ENCODE data around the gene GLIPR2.
A peak's percentile ranks its signal among the peaks of the same experiment; 100 is the strongest.
"Not testable (repeated sequence)": the region's sequence is repeated elsewhere in the genome, so short reads cannot be mapped to it uniquely, and the experiment has no call there.

The GLIPR2 gene

DNA sequence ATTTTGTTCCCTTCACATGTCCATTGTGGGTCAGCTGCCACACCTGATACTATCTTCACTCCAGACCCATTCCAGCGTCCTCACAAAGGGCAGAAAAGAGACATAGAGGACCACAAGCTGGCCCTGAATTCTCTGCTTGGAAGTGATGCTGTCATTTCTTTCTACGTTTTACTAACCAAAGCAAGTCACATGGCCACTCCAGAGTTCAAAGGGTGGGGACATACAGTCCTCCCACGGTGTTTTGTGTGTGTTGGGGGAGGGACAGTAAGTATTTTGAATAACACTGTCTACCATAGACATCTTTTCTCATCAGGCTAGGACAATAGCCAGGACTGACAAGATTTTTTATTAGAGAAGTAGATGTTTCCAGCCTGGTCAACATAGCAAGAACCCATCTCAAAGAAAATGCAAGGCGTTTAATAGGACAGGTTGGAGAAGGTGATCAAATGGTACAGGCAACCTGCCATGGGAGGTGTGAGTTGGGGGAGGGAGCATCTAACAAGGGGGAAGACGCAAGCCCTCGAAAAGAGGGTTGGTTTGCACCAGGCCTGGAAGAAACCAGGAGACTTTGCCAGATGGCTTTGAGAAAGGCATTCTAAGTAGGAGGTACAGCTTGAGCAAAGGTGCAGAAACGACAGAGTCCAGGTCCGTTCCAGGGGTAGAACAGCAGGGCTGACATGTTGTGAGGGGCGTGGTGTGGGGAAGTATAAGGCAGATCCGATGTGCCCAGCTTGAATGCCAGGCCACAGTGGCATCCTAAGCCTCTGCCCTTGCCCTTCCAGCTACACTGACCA lies 11.3 kb upstream of the GLIPR2 start:
- DNase-seq, result no peak

DNA sequence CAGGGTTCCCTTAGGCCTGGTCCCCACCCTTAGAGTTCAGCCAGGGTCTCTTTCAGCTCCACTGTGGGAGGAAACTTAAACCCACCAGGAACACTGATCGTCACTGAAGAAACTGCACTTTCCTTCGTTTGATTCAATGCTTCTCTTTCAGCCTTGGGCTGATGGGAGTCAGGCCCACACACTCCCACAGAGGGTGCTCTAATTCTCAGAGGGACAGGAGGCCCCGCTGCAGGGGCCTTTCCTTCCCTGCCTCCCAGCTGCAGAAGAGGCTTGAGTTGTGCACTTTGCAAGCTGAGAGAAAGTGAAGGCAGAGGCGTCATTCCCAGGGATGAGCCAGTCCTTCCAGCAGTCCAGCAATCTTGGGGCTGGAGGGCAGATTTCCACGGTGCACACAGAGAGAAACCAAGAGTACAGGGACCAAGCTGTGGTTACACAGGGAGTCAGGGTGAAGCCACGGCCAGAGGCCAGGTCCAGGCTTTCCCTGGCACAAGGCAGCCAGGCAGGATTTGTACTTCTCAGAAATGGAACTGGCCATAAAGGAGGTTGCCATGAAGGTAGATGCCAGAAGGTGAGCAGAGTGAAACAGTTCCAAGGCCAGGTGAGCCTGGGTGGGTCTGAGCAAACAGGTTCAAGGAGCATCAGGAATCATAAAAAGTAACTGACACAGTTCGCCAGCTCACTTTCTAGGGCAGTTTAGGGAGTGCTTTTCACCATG lies 10.4 kb upstream of the GLIPR2 start:
- no peak for DNase-seq

DNA sequence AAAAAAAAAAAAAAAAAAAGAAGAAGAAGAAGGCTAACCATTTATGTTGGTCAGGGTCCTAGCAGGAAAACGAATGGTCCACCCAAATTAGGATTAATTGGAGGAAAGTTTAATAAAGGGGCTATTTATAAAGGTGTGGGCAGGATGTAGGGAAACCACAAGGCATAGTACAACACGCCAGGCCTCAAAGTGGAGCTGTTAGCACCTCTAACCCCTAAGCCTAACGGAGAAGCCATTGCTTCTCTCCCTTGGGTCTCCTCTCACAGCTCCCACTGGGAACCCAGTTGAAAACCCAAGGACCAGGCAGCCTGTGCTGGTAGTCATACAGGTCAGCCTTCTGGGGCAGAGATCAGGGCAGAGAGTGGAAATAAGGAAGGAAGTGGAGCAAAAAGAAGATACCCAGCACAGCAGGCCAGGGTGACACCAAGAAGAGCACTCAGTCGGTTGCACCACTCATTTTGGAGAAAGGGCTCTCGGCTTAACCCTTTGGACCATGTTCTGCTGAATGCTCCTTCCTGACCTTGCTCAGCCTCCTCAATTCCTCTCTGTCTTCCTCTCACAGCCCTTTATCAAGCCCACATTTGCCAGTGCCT lies 8.8 kb upstream of the GLIPR2 start:
- DNase-seq, result peak; percentile 54

DNA sequence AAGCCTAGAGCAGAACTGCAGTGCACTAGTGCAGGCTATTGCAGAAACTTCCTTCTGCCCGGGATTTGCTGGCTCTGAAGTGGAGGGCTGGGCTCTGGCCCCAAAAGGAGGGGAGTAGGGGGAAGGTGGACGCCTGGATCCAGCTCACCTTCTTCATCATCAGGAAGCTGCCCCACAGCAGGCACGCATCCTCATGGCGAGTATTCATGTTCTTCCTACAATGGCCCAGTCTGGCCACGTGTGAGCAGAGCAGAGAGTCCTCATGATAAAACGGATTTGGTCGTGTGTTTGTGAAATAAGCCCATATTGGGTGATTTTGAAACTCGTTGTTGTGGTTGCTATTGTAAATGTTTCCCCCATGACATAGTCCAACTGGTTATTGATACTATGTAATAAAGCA lies 8.2 kb upstream of the GLIPR2 start:
- peak; percentile 36 for DNase-seq

DNA sequence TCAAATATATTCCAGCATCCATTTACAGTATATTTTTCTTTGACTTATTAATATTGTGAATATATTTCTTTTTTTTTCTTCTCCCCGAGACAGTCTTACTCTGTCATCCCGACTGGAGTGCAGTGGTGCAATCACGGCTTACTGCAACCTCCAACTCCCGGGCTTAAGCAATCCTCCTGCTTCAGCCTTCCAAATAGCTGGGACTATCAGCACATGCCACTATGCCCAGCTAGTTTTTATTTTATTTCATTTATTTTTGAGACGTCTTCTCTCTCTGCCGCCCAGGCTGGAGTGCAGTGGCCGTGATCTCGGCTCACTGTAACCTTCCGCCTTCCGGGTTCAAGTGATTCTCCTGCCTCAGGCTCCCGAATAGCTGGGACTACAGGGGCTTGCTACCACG lies 7.4 kb upstream of the GLIPR2 start:
- no peak for DNase-seq

DNA sequence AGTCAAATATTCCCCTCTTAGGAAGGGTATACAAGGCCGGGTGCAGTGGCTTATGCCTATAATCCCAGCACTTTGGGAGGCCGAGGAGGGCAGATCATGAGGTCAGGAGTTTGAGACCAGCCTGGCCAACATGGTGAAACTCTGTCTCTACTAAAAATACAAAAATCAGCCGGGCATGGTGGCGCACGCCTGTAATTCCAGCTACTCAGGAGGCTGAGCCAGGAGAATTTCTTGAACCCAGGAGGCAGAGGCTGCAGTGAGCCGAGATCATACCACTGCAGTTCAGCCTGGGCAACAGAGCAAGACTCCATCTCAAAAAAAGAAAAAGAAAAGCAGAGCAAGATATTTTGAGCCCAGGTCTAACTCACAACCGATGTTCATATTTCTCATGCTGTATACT lies 4.9 kb upstream of the GLIPR2 start:
- DNase-seq, result not testable (repeated sequence)

DNA sequence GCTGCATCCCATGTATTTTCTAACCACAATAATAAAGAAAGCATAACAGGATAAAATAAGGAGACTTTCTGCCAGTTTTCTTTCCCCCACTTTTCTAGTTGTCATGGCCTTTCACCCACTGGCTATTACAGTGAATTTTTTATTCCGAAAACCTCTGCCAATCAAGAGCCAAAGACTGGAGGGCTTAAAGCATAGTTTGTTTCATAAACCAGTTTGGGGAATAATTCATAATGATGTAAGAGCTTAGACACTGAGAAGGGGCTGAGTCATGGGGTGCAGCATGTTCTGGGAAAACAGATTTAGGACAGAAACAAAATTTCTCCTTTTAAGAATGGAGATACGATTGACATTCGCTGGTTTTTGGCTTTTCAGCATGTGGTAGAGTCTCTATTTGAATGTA lies 4.4 kb upstream of the GLIPR2 start:
- no peak for DNase-seq

DNA sequence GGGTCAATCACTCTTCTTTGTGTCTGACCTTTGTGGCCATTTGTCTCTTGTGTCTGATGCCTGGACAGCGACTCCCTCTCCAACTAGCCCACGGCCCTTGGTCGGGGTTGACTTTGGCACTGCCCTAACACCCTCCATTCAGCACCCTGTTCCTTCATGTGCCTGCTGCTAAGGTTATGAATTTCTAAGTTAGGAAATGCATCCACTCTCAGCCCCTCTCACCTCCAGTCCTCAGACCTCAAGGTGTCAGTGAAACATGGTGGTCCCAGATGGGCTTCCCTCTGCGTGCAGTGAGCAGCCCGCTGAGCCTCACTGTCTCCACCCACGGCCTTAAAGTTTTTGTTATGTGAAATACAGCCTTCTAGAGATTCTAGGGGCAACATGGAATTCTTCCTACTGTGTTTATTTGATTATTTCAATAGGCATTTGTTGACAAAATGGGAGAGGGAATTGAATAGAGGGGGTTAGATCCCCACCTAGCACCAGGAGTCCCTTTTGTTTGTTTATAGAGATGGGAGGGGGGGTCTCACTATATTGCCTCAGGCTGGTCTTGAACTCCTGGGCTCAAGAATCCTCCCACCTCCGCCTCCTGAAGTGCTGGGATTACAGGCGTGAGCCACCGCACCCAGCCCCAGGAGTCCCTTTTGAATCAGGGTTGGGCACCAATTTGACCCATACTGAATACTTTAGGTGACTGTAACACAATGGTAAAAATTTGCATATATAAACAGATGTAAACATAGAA lies 1.6 kb upstream of the GLIPR2 start:
- DNase-seq, result no peak

DNA sequence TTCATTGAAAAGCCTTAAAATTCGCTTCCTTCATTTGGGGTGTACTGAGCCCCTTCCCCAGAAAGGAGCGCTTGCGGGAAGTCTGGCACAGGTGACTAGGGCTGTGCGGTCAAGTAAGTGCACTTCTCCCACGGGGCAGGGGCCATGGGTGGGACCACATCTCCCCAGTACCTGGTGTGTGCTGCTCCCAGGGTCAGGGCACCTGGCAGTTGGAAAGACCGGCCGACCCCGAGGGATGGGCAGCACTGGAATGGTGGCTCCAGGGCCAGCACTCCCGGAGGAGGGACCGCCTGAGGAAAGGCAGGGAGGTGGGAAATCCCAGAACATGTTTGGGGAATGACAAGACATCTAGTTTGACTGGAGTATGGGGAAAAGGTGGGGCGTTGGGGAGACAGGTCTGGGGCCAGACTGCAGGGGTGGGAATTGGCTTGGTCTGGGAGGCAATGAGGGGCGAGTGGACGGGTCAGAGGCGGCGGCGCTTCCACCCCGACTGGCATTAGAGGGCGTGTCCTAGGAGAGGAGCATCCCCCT lies 727 bp upstream of the GLIPR2 start:
- DNase-seq, result no peak

DNA sequence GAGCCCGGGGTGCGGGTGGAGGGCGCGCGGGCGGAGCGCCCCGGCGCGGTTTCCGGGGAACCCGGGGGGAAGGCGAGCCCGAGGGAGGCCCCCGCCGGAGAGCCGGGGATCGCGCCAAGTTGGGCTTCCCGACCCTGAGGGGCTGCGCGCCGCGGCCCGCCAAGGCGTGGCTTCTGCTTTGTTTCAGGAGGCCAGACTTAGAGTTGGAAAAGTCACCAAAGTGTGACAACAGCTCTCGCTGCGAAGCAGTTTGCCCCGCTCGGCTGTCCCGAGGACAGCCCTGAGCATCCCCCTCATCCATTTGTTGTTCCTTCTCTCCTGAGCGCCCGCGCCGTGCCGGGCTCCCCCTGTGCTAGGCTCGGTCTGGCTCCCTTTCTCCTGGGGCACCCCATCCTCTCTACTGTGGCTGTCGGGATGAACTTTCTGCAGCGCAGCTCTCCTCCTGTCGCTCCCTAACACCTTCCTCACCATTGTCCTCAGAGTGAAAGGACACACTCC lies 410 bp downstream of the GLIPR2 start:
- DNase-seq, result peak; percentile 35

DNA sequence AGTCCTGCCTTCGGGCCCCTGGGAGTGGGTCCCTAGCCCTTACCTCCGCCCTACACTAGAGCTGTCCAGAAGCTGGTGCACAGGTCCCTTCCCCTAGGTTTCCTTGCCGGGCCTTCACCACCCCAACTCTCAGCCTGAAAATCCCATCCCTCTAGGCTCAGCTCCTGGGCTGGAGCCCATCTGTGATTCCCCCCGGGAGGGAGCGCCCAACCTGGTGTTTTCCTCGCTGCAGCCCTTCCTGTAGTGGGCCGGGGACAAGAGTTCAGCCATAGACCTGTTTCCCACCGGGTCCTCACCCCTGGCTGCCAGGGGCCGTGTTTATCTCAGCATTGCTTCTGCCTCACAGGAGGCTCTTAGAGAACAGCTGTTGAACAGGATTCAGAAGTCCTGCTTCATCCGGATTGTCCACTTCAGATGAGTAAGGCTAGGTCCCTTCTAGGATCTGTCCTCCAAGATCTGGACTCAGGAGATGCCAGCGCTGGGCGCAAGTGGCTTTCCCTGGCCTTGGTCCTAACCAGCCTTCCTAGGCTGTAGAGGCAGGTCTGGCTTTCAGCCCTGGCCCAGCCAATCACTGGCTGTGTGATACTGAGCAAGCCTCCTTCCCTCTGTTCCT lies 965 bp downstream of the GLIPR2 start:
- no peak for DNase-seq

DNA sequence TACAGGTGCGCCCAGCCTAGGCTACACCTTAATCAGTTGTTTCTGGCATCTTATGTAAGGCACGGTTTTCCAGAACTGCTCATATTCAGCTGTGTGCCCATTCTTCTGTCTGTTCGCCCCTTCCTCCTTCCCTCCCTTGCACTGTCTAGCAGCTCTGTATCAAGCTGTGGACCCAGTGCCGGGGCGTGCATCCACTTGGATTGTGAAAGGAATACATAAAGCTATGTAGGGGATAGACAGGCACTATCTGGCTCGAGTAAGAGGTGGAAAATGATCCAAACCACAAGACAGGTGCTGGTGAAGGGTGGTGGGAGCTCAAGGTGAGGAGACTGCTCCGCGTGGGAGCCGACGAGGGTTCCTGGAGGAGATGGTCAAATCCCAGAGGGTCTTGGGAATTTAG lies 2.0 kb downstream of the GLIPR2 start:
- no peak for DNase-seq

DNA sequence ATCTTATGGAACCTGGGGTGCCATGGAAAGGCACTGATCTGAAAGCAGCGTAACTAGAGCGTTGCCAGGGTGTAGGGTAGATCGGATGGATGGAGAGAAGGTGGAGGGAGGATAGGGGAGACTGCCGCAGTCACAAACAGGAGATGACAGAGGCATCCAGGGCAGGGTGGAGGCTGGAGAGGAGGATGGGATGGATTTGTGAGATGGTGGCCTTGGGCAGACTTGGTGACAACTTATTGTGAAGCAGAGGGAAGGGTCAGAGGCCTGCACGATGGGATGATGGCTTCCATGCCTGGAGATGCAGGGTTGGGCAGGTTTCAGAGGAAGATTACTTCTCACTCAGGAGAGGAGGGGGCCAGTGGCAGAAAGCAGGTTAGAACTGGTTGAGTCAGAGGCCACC lies 2.4 kb downstream of the GLIPR2 start:
- no peak for DNase-seq

DNA sequence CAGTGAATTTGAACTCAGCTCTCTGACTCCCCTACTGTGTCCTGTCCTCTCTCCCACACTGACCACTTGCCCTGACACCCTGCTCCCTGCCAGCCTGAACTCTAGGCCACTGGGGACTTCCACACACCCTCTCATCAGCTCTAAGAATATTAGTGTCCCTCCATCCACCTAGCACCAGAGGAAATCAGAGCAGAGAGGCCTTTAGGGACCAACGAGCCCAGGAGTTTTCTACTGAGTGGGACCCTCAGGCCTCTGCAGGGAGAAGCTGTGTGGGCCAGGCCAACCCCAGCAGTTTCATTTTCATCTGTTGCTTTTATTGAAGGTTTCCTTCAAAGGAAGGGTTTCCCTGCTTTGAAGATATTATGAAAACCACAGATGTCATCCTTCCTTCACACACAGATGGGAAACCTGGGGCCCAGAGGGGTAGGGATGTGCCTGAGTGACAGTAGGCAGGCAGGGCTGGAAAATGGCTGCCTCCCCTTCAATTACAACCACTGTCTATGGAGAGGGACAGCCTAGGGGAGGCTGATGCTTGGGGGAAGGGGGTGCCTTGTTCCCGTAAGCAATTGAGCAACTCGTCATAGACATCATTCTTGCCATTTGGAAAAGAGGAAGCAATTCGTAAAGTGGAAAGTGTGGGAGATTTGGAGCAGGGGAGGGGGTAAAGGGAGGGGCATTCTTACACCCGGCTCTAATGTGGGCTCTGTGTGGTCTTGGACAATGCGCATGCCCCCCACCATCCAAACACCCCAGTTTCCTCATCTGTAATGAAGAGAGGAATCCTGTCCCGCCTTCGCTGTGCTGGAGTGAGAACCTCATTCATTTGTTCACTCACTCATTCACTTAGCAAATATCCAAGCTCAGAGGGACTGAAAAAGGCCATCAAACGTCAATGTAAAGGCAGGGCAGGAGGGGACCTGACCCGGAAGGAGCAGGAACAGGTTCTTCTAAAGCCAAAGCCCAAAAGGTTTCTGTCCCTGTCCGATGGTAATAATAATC lies 3.9 kb downstream of the GLIPR2 start:
- DNase-seq, result no peak

DNA sequence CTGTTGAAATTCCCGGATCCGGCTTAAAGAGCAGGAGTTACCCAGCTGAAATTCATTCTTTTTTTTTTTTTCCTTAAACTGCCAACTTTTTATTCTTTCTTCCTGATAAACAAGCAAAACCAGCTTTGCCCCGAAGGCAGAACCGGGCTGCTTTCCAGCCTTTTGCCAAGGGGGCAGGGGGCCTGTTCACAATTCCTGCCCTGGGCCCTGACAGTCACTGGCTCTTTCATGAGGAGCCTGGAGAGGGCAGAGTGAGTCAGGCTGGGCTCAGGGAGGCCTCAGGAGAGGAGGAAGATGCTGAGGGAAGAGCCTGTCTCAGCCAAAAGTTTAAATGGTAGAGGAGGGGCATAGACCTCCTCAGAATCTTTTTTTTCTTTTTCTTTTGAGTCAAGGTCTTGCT lies 4.8 kb downstream of the GLIPR2 start:
- DNase-seq, result peak; percentile 43

DNA sequence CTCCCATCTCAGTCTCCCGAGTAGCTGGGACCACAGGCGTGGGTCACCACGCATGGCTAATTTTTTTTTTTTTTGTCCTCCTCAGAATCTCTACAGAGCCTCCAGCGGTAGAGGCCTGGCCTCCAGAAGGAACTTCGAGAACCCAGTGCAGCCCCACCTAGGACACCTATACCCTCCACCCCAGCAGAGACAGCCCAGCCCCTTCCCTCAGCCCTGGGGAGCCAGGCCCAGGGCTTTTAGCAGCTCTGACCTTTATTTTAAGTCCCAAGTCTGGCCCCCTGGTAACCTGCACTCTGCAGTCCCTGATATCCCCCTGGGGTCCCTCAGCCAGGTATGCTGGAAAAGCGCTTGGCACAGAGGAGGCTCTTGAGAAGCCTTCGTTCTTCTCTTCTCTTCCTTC lies 5.2 kb downstream of the GLIPR2 start:
- DNase-seq, result no peak

DNA sequence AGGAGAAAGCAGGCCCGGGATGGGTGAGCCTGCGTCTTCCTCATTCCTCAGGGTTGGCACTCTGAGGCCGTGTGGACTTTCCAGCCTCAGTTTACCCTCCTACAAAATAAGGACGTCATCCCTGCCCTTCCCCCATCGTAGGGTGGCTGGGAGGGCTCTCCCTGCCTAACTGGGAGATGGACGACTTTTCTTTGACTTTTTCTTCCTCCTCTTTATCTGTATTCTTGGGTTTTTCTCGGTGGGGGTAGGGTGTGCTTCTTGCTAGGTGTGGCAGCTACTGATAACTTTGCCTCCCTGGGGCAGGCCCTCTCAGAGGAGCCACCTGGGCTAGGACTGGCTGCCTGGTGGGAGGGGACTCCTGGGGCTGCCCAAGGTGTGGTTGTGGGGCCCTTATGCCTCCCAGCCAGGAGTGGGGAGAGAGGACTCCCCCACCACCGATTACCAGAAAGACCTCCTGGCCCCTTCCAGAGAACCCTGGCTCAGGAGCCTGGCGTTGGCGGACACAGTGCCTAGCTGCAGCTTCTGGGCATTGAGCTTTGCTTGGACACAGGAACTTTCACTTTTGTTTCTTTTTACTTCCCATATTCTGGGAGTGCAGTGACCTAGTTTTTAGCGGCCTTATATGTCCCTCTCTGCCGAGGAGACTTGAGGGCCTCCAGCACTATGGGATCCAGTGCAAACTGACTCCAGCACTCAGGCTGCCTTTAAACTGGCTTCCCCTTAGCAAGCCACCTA lies 6.1 kb downstream of the GLIPR2 start:
- peak; percentile 94 for DNase-seq

DNA sequence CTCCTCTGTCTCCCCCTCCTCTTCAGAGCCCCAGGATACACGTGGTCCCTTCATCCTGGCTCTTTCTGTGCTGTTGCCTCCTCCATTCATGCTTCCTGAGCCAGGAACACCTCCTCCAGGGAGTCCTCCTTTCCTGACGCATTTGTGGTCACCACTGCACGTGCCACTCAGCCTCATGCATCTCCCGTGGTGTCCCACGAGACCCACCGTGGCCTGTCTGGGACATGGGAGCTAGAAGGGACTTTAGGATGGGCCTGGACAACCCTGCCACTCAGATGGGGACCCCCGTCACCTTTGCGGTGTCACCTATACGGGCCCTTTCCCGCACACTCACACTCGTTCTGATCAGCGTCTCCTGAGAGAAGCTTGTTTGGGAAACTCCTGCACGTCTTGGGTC lies 6.7 kb downstream of the GLIPR2 start:
- no peak for DNase-seq

DNA sequence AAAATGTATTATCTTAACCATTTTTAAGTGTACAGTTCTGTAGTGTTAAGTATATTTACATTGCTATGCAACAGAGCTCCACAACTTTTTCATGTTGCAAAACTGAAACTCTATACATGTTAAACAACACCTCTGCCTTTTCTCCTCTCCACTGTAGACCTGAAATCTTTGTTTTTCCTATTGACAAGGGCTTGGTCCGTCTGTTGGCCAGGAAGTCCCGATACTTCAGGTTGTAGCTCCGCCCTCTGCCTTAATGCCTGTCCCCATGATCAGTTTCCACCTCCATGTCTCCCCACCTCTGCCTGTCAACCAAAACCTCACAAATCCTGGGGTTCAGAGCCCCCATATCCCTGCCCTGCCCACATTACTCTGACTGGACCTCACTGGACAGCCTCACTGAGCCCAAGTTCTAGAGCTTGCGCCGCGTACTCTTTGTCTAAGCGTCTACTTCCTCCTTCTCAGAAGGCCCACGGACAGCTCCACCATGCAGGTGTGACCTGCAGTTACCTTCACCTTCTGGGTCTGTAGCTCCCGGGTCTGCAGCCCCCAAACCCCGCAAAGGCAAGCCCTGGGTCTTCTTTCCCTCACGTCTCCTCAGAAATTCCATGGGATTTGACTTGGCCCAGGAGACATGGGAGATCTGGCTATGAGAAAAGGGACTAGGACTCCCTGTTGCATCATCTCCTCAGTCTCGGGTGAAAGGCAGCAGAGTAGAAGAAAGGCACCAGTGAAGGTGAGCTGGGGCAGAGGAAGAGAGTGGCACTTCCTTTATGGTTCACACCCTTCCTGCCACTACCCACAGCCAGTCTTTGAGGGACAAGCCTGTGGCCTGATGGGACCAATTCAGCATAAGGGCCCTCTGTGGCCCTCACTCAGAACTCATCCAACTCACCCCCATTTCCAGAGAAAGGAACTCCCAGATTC lies 8.0 kb downstream of the GLIPR2 start:
- DNase-seq, result peak; percentile 51
